SU-DHL-6 (cell line): ENCODE data around the gene ZBTB38.
A peak's percentile ranks its signal among the peaks of the same experiment; 100 is the strongest.

Experiments used
- H2AFZ ChIP-seq: fragments of 200-600 bp; sonication (generic); 2 replicates; pipeline ENCODE4 v1.6.1; 2014; ENCODE audit warnings: low read depth, mild to moderate bottlenecking, moderate library complexity, mixed read lengths, antibody characterized with exemption, low read length; ENCODE audit not compliant: severe bottlenecking
- H3F3A ChIP-seq: fragments of 200-600 bp; shearing (Covaris generic); 2 replicates; pipeline ENCODE4 v1.6.0; 2016; ENCODE audit warnings: antibody characterized with exemption, mild to moderate bottlenecking; ENCODE audit not compliant: insufficient read depth
- H3K27ac ChIP-seq: fragments of 200-600 bp; sonication (generic); 2 replicates; pipeline ENCODE4 v1.5.1; 2016; ENCODE audit warnings: low read depth, mild to moderate bottlenecking, low read length, moderate library complexity, mixed read lengths
- H3K27me3 ChIP-seq: fragments of 200-600 bp; sonication (generic), shearing (Covaris generic); 2 replicates; pipeline ENCODE4 v1.6.0; 2014; ENCODE audit warnings: mild to moderate bottlenecking, low read length
- H3K36me3 ChIP-seq: fragments of 200-600 bp; sonication (generic); 2 replicates; pipeline ENCODE4 v1.6.1; 2014; ENCODE audit warnings: mild to moderate bottlenecking, low read length, mixed read lengths
- H3K4me2 ChIP-seq: fragments of 300-600, 200-600 bp; shearing (Covaris generic), sonication (generic); 2 replicates; pipeline ENCODE4 v1.6.0; 2014; ENCODE audit warnings: low read length, low read depth, mild to moderate bottlenecking; ENCODE audit not compliant: poor library complexity, severe bottlenecking
- H3K4me3 ChIP-seq: fragments of 200-600 bp; sonication (generic); 2 replicates; pipeline ENCODE4 v1.5.1; 2014; ENCODE audit warnings: antibody characterized with exemption, low read length, mild to moderate bottlenecking, mixed read lengths; ENCODE audit not compliant: insufficient read depth, poor library complexity, severe bottlenecking
- H3K79me2 ChIP-seq: fragments of 200-600 bp; sonication (generic); 2 replicates; pipeline ENCODE4 v1.6.1; 2014; ENCODE audit warnings: mild to moderate bottlenecking, low read length, moderate library complexity; ENCODE audit not compliant: insufficient read depth
- H3K9ac ChIP-seq: fragments of 200-600 bp; sonication (generic); 2 replicates; pipeline ENCODE4 v1.7.0; 2014; ENCODE audit warnings: mild to moderate bottlenecking, low read length
- H3K9me2 ChIP-seq: fragments of 200-600 bp; sonication (generic); replicated peaks from 2 replicates; pipeline ENCODE4 v1.6.1; 2014; ENCODE audit warnings: low read length; ENCODE audit not compliant: insufficient read depth
- H3K9me3 ChIP-seq: fragments of 200-600 bp; sonication (generic); 2 replicates; pipeline ENCODE4 v1.6.1; 2014; ENCODE audit warnings: low read length, mixed read lengths; ENCODE audit not compliant: insufficient read depth
- H4K20me1 ChIP-seq: fragments of 200-600 bp; sonication (generic); 2 replicates; pipeline ENCODE4 v1.6.1; 2014; ENCODE audit warnings: low read depth, mild to moderate bottlenecking, antibody characterized with exemption, low read length, moderate library complexity, mixed read lengths
- EZH2phosphoT487 ChIP-seq: fragments of 200-600 bp; sonication (generic), shearing (Covaris generic); conservative IDR thresholded peaks from 2 replicates; pipeline ENCODE4 v1.6.1; 2018; ENCODE audit warnings: mild to moderate bottlenecking, antibody characterized with exemption, low read length, moderate library complexity, mixed read lengths
- TF ChIP-seq, protein P1 (sequence below): fragments of 200-600 bp; sonication (generic); IDR thresholded peaks from one replicate; pipeline ENCODE4 v1.5.1; 2017; ENCODE audit warnings: antibody characterized with exemption, mild to moderate bottlenecking, low read length, moderate library complexity; ENCODE audit not compliant: insufficient read depth, poor library complexity, severe bottlenecking

The ZBTB38 gene

DNA sequence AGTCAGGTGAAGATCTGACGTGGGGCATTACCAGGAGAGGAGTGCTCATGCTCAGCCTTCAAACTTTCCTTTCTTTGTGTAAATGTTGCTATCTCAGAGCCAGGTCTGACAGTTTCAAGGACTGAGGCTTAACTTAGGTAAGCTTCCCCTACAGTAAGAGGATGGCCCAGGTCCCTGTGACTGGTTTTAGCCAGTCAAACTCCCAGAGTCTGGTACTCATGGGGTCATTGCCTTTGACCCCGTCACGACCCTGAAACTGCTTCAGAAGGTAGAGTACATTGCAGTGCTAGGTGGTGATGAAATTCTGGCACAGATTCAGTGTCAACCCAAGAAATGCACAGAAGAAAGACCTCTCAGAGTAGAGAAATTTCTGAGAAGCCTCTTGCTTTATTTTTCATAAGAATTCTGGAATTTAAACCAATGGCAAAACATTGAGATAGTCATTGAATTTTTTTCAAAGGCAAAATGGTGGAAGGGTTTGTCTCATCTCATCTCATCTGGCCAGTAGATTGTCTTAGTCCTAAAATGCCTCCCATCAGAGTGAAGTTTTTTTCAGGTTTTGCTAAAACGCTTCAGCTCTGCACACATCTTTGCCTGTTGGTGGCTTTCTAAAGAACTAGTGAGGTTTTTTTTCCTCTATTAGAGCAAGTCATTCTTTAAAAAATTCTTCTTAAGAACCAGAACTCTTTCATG is 23.1 kb downstream of the ZBTB38 start:
- H3K36me3 ChIP-seq: peaks cover 4% of the 10 kb centered on the region; the same call in 1 of the 2 replicates
- no peak overlapping the region for H2AFZ ChIP-seq
- H3K9me3 ChIP-seq: no peaks in the 10 kb centered on the region
- no peak overlapping the region for H3K9ac ChIP-seq
- H3K27me3 ChIP-seq: no peaks in the 10 kb centered on the region
- no peak overlapping the region for H3K4me3 ChIP-seq
- TF ChIP-seq, protein P1, sequence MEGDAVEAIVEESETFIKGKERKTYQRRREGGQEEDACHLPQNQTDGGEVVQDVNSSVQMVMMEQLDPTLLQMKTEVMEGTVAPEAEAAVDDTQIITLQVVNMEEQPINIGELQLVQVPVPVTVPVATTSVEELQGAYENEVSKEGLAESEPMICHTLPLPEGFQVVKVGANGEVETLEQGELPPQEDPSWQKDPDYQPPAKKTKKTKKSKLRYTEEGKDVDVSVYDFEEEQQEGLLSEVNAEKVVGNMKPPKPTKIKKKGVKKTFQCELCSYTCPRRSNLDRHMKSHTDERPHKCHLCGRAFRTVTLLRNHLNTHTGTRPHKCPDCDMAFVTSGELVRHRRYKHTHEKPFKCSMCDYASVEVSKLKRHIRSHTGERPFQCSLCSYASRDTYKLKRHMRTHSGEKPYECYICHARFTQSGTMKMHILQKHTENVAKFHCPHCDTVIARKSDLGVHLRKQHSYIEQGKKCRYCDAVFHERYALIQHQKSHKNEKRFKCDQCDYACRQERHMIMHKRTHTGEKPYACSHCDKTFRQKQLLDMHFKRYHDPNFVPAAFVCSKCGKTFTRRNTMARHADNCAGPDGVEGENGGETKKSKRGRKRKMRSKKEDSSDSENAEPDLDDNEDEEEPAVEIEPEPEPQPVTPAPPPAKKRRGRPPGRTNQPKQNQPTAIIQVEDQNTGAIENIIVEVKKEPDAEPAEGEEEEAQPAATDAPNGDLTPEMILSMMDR: no peak
- TF ChIP-seq EZH2phosphoT487: no peak
- H3K4me2 ChIP-seq: peak overlapping the region; percentile 78
- H3K27ac ChIP-seq: no peak overlapping the region
- H3K9me2 ChIP-seq: no peaks in the 10 kb centered on the region
- H4K20me1 ChIP-seq: no peaks in the 10 kb centered on the region
- no peaks in the 10 kb centered on the region for H3K79me2 ChIP-seq
- H3F3A ChIP-seq: peaks cover 19% of the 10 kb centered on the region

DNA sequence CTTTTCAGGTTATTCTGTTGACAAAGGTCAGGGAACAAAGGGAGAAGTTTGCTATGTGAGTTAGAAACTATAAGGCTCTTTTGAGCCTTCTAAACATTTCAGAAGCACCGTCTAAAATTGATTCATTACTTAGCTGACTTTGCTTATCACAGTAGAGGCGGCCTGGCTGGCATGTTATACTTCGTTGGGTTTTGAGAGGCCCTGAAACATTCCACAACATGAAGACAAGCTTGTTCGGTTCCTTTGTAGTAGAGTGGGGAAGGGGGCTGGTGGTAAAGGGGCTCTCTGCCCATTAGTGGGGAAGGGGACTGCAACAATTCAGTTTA is 23.6 kb downstream of the ZBTB38 start:
- no peak overlapping the region for H3K27ac ChIP-seq
- H3K27me3 ChIP-seq: no peaks in the 10 kb centered on the region
- H3K9ac ChIP-seq: no peak overlapping the region
- H3F3A ChIP-seq: peaks cover 14% of the 10 kb centered on the region
- H2AFZ ChIP-seq: no peak overlapping the region
- H3K9me2 ChIP-seq: no peaks in the 10 kb centered on the region
- no peaks in the 10 kb centered on the region for H3K79me2 ChIP-seq
- H3K9me3 ChIP-seq: no peaks in the 10 kb centered on the region
- no peak overlapping the region for H3K4me2 ChIP-seq
- TF ChIP-seq, protein P1: no peak
- no peak for TF ChIP-seq EZH2phosphoT487
- H4K20me1 ChIP-seq: no peaks in the 10 kb centered on the region
- H3K36me3 ChIP-seq: peaks cover 9% of the 10 kb centered on the region
- no peak overlapping the region for H3K4me3 ChIP-seq

DNA sequence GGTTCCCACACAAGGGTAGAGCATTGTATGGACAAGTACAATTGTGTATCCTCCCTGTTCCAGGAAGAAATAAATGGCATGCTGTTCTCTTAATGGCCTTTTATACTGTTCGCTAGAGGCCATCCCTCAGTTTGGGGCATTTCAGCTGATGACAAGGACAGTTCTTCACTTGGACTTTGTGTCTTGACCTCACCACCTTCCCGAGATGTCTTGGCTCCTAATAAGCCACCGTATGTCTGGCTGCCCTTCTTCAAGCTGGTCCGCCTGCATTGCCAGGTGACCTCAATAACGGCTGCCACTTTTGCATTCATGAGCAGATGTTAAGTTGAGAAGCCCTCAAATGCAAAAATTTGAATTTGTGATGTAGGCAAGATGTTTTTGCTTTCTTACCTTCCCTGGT is 24.1 kb downstream of the ZBTB38 start:
- H3K79me2 ChIP-seq: no peaks in the 10 kb centered on the region
- no peaks in the 10 kb centered on the region for H3K9me2 ChIP-seq
- H3K4me3 ChIP-seq: no peak overlapping the region
- no peaks in the 10 kb centered on the region for H3K9me3 ChIP-seq
- H3F3A ChIP-seq: peaks cover 9% of the 10 kb centered on the region
- no peak overlapping the region for H2AFZ ChIP-seq
- H3K27ac ChIP-seq: no peak overlapping the region
- no peak overlapping the region for H3K9ac ChIP-seq
- no peaks in the 10 kb centered on the region for H4K20me1 ChIP-seq
- TF ChIP-seq, protein P1: no peak
- no peak for TF ChIP-seq EZH2phosphoT487
- no peaks in the 10 kb centered on the region for H3K27me3 ChIP-seq
- peaks cover 13% of the 10 kb centered on the region for H3K36me3 ChIP-seq
- no peak overlapping the region for H3K4me2 ChIP-seq
